Measurements from ENCODE around the gene HOMER2. TPM values are rescaled to one million over a fixed set of nuclear protein-coding genes. Genes with fewer than 3 reads are reported as not detected.
A peak's percentile ranks its signal among the peaks of the same experiment; 100 is the strongest.
"Not testable (repeated sequence)": the region's sequence is repeated elsewhere in the genome, so short reads cannot be mapped to it uniquely, and the experiment has no call there.

Gene HOMER2
- total and polyA plus RNA-seq, 11 donors, result 15.2 to 60.5 (median 36.9) TPM

- H3K4me3 ChIP-seq, result no peak overlapping the region
- ATAC-seq (peak in 2 of 4 donors; percentile 29 to 41), DNase-seq (no peak)
- intact Hi-C loops (cut with DNase I), result no loop called here
- H3K27me3 ChIP-seq, result no peaks in the 10 kb centered on the region
- TF ChIP-seq POLR2A (IDR thresholded peaks at IDR 0.05), result no peak
- TF ChIP-seq, protein P1, sequence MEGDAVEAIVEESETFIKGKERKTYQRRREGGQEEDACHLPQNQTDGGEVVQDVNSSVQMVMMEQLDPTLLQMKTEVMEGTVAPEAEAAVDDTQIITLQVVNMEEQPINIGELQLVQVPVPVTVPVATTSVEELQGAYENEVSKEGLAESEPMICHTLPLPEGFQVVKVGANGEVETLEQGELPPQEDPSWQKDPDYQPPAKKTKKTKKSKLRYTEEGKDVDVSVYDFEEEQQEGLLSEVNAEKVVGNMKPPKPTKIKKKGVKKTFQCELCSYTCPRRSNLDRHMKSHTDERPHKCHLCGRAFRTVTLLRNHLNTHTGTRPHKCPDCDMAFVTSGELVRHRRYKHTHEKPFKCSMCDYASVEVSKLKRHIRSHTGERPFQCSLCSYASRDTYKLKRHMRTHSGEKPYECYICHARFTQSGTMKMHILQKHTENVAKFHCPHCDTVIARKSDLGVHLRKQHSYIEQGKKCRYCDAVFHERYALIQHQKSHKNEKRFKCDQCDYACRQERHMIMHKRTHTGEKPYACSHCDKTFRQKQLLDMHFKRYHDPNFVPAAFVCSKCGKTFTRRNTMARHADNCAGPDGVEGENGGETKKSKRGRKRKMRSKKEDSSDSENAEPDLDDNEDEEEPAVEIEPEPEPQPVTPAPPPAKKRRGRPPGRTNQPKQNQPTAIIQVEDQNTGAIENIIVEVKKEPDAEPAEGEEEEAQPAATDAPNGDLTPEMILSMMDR (IDR thresholded peaks at IDR 0.05), result no peak
- peaks cover 0 to 18% (median 1%) of the 10 kb centered on the region in 12 donors for H3K4me1 ChIP-seq
- H3K36me3 ChIP-seq, result no peaks in the 10 kb centered on the region
- H3K9me3 ChIP-seq, result no peaks in the 10 kb centered on the region
- 23 to 44% (median 40%) methylated on average over 4 of the region's 4 CpGs for WGBS, 4 donors
- H3K27ac ChIP-seq, result peak overlapping the region in 1 of 12 donors; percentile 28
These were observed 57.5 kb downstream of the HOMER2 start for GRCh38 chr15:82894971-82895520.

DNA sequence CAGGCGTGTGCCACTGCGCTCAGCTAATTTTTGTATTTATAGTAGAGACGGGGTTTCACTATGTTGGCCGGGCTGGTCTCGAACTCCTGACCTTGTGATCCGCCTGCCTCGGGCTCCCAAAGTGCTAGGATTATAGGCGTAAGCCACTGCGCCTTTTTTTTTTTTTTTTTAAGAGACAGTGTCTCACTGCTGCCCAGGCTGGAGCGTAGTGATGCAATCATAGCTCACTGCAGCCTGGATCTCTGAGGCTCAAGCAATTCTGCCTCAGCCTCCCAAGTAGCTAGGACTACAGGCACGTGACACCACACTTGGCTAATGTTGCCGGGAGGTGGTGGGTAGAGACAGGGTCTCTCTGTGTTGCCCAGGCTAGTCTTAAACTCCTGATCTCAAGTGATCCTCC lies 59.0 kb downstream of the HOMER2 start:
- ATAC-seq; intact Hi-C loops (cut with DNase I): not testable (repeated sequence)
- 92 to 94% (median 94%) methylated on average over 12 of the region's 12 CpGs for WGBS, 4 donors

DNA sequence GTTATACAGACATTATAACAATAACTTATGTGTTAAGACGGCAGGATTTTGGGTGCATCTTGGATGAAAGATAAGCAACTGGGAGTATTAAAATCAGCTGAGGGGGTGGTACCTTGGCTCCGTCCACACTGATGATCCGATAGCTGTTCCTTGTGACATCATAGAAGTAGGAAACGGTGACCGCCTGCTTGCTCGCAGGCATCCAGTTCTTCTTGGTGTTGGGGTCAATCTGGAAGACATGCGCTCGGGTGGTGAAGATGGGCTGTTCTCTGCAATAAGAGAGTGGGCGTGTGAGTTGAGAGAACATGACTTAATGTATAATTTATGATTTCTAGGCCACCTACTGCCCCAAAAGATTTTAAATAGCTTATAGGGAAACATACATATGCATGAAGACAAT lies 59.9 kb downstream of the HOMER2 start:
- TF ChIP-seq, protein P1 (IDR thresholded peaks at IDR 0.05), result no peak
- TF ChIP-seq POLR2A (IDR thresholded peaks at IDR 0.05), result no peak
- Histone ChIP-seq H3K4me1 (peaks cover 0 to 8% (median 0%) of the 10 kb centered on the region in 12 donors), H3K4me3 (no peak overlapping the region), H3K27ac (no peak overlapping the region), H3K36me3 (no peaks in the 10 kb centered on the region), H3K9me3 (no peaks in the 10 kb centered on the region), H3K27me3 (no peaks in the 10 kb centered on the region)
- DNase-seq (no peak), ATAC-seq (no peak)
- intact Hi-C loops (cut with DNase I), result no loop called here
- WGBS, 4 donors, result 80 to 92% (median 84%) methylated on average over 9 of the region's 9 CpGs

More for the DNA sequence above, 59.0 kb downstream of the HOMER2 start:
- H3K36me3 ChIP-seq, H3K27ac ChIP-seq, H3K9me3 ChIP-seq, DNase-seq, H3K4me3 ChIP-seq, H3K27me3 ChIP-seq: not testable (repeated sequence)
- peaks cover 0 to 15% (median under 1%) of the 10 kb centered on the region in 12 donors for H3K4me1 ChIP-seq

GRCh38 chr15:82890995-82891390 lies 61.5 kb downstream of the HOMER2 start:
- H3K4me1 ChIP-seq, result peaks cover 0 to 8% (median 0%) of the 10 kb centered on the region in 12 donors
- intact Hi-C loops (cut with DNase I), result no loop called here
- DNase-seq, result no peak
- no peaks in the 10 kb centered on the region for H3K9me3 ChIP-seq
- no peaks in the 10 kb centered on the region for H3K36me3 ChIP-seq
- no peak for ATAC-seq
- H3K27ac ChIP-seq, result no peak overlapping the region
- no peak for TF ChIP-seq POLR2A (IDR thresholded peaks at IDR 0.05)
- TF ChIP-seq, protein P1 (IDR thresholded peaks at IDR 0.05), result no peak
- 82 to 89% (median 85%) methylated on average over 6 of the region's 6 CpGs for WGBS, 4 donors
- H3K27me3 ChIP-seq, result no peaks in the 10 kb centered on the region
- H3K4me3 ChIP-seq, result no peak overlapping the region
